Measurements from ENCODE around the gene GDPGP1.

The GDPGP1 gene

DNA sequence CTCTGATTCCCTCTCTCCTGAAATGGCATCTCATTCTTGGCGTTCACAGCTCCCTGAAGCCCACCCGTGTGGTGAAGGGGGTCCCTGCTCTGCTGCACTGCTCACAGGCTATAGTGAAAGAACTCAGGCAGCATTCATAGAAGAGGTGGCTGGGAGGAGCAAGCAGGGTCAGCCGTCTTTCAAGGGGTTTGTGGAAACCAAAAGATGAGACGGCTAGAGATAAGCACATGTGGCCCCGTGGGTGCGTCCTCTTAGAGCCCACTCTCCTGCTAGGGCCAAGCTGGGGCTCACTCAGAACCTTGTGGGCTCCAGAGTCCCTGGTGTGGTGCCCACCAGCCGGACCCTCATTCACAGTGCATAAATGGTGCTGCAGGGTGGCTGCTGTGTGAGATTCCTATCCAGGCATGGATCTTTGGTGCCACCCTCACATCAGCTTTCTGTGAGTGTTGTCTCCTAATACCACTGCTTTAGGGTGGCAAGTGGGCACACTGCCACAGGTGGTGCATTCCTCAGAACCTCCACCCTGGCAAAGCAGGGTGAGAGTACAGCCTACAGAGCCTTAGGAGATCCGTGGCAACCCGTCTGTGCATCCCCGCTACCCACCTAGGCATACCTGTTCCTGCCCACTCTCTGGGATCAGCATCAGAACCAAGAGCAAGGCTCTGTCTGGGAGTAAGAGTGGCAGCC lies 44.1 kb upstream of the GDPGP1 start:
- Mint-ChIP-seq H3K4me1 (peaks cover 38% of the 10 kb centered on the region), H3K9me3 (no peaks in the 10 kb centered on the region), H3K4me3 (no peak overlapping the region), H3K27ac (peak overlapping the region; percentile 36 to 81 (median 71)), H3K36me3 (ENCODE audit: low read depth) (no peaks in the 10 kb centered on the region), H3K27me3 (ENCODE audit: low read depth) (no peaks in the 10 kb centered on the region)
- TF ChIP-seq, protein P1, sequence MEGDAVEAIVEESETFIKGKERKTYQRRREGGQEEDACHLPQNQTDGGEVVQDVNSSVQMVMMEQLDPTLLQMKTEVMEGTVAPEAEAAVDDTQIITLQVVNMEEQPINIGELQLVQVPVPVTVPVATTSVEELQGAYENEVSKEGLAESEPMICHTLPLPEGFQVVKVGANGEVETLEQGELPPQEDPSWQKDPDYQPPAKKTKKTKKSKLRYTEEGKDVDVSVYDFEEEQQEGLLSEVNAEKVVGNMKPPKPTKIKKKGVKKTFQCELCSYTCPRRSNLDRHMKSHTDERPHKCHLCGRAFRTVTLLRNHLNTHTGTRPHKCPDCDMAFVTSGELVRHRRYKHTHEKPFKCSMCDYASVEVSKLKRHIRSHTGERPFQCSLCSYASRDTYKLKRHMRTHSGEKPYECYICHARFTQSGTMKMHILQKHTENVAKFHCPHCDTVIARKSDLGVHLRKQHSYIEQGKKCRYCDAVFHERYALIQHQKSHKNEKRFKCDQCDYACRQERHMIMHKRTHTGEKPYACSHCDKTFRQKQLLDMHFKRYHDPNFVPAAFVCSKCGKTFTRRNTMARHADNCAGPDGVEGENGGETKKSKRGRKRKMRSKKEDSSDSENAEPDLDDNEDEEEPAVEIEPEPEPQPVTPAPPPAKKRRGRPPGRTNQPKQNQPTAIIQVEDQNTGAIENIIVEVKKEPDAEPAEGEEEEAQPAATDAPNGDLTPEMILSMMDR (IDR thresholded peaks at IDR 0.05; ENCODE audit: unreplicated experiment in 3 of 3): no peak

DNA sequence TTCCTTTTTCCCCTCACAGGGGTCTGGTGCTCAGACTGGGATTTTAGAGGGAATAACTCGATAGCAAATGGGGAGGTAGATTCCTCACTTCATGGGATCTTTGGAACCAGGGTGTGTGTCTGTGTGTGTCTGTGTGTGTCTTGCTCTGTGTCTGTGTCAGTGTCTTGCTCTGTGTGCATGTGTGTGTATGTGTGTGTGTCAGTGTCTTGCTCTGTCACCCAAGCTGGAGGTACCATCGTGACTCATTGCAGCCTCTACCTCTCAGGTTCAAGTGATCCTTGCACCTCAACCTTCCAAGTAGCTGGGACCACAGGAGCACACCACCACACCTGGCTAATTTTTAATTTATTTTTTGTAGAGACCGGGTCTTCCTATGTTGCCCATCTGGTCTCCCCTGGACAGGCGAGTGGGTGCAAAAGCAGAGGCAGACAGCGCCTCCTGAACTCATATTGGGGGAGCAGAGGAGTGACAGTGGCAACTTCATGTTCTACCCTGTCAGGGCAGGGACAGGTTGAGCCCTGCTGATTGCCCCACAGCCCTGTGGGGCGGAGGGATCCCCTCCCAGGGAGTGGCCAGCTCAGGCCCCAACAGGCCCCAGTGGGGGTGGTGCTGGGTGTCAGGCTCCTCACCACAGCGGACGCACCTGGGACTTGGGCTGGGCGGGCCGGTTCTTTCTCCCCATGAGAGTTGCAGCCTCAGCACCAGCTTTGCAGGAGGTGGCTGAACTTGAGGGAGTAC lies 43.2 kb upstream of the GDPGP1 start:
- Mint-ChIP-seq H3K9me3 (no peaks in the 10 kb centered on the region), H3K27me3 (ENCODE audit: low read depth) (no peaks in the 10 kb centered on the region), H3K36me3 (ENCODE audit: low read depth) (no peaks in the 10 kb centered on the region), H3K4me3 (no peak overlapping the region), H3K4me1 (peaks cover 32% of the 10 kb centered on the region), H3K27ac (peak overlapping the region; percentile 14 to 91 (median 36))
- TF ChIP-seq, protein P1 (IDR thresholded peaks at IDR 0.05; ENCODE audit: unreplicated experiment in 3 of 3): no peak

DNA sequence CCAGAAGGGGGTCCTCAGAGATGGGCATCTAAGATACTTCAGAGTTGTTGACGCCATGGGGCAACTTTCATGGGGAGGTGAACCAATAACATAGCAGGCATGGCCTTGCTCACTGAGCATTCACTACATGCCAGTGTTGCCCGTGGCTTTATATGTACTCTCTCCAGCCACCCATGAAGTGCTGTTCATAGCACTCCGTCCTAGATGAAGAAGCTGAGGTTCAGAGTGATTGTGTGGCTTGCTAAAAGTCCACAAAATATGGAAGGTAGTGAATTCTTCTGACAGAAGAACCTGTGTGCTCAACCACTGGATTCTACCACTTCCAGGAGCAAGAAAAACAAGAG lies 42.7 kb upstream of the GDPGP1 start:
- Mint-ChIP-seq H3K4me3 (no peak overlapping the region), H3K4me1 (peaks cover 32% of the 10 kb centered on the region), H3K36me3 (ENCODE audit: low read depth) (no peaks in the 10 kb centered on the region), H3K27me3 (ENCODE audit: low read depth) (no peaks in the 10 kb centered on the region), H3K27ac (peak overlapping the region; percentile 73 to 91 (median 88)), H3K9me3 (no peaks in the 10 kb centered on the region)
- TF ChIP-seq, protein P1 (IDR thresholded peaks at IDR 0.05; ENCODE audit: unreplicated experiment in 3 of 3): no peak

DNA sequence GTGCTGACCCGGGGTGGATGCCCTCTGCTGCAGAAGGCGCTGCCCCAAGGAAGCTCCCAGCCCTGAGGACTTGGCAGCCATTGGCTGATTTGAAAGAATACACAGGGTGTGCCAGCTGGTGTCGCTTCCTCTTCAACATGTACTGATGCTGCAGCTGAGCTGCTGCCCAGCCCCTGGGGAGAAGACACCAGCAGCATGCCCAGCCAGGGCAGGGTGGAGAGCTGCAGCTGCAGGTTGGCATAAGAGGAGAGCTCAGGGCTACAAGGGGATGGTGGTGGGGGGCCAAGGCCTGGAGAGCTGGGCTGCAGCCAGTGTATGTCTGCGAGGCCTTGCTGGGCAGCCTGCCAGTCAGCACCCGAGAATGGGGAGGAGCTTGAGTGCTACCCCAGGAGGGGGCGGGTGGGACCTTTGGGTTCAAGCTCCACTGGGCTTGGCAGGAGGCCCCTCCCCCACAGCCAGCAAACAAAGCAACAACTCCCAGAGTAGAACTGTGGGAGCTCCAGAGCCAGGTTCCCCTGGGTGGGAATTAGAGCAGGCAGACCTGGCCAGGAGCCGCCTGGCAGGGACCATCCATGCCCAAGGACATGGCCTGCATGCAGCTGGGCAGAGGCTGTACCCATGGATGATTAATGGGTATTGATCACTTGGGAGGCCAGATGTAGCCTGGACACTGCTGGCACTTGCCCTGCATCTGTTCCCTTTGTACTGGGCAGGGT lies 42.1 kb upstream of the GDPGP1 start:
- Mint-ChIP-seq H3K4me1 (peaks cover 32% of the 10 kb centered on the region), H3K27me3 (ENCODE audit: low read depth) (no peaks in the 10 kb centered on the region), H3K4me3 (no peak overlapping the region), H3K36me3 (ENCODE audit: low read depth) (no peaks in the 10 kb centered on the region), H3K27ac (peak overlapping the region; percentile 73 to 91 (median 88)), H3K9me3 (no peaks in the 10 kb centered on the region)
- TF ChIP-seq, protein P1 (IDR thresholded peaks at IDR 0.05; ENCODE audit: unreplicated experiment in 3 of 3): no peak

DNA sequence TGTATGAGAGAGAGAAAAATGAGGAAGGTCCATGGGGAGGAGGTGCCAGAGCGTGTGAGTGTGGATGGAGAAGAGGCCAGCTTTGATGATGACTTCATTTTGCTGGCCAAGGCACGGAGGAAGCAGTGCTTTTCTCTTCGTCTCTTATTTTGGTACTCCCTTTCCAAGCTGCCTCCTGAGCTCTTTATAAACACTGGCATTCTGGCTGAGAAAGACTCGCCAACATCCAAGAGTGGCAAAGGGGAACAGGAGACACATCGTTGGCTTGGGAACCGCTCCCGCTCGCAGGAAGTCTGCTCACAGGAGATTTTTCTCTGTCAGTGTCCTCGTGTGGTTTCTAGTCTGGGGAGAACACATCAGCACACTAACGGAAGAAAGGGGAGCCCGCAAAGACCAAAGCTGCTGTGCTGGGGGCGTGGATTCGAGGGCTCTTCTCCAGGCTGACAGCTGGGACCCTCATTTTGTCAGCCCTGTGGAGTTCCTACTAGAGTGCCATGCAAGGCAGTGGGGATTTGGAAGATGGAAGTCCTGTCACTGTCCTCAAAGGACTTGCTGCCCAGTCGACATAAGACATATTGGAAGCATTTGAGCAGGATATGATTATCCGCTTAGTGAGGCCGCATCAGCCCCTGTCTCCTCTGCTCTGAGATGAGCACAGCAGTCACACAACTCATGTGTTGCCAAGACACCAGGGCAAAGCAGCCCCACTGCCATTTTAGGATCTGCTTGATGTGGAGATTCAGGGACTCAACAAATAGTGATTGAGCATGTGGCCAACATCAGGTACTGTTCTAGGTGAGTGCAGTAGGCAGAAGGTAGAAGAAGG lies 40.8 kb upstream of the GDPGP1 start:
- H3K27ac Mint-ChIP-seq: peak overlapping the region; percentile 73 to 91 (median 88)
- TF ChIP-seq, protein P1 (IDR thresholded peaks at IDR 0.05; ENCODE audit: unreplicated experiment in 3 of 3): no peak
- H3K4me3 Mint-ChIP-seq: peak overlapping the region in 2 of 3 experiments; percentile 4 to 5
- H3K36me3 Mint-ChIP-seq (ENCODE audit: low read depth): no peaks in the 10 kb centered on the region
- H3K9me3 Mint-ChIP-seq: no peaks in the 10 kb centered on the region
- no peaks in the 10 kb centered on the region for H3K27me3 Mint-ChIP-seq (ENCODE audit: low read depth)
- peaks cover 26% of the 10 kb centered on the region for H3K4me1 Mint-ChIP-seq

All from nephron (organoid).